ENCODE data around the gene F11R. TPM values are rescaled to one million over a fixed set of nuclear protein-coding genes. Genes with fewer than 3 reads are reported as not detected.
A peak's percentile ranks its signal among the peaks of the same experiment; 100 is the strongest.
"Not testable (repeated sequence)": the region's sequence is repeated elsewhere in the genome, so short reads cannot be mapped to it uniquely, and the experiment has no call there.

The F11R gene
- total RNA-seq, 4 donors from 2014 or later = 68.4 to 125 (median 97.5) TPM

DNA sequence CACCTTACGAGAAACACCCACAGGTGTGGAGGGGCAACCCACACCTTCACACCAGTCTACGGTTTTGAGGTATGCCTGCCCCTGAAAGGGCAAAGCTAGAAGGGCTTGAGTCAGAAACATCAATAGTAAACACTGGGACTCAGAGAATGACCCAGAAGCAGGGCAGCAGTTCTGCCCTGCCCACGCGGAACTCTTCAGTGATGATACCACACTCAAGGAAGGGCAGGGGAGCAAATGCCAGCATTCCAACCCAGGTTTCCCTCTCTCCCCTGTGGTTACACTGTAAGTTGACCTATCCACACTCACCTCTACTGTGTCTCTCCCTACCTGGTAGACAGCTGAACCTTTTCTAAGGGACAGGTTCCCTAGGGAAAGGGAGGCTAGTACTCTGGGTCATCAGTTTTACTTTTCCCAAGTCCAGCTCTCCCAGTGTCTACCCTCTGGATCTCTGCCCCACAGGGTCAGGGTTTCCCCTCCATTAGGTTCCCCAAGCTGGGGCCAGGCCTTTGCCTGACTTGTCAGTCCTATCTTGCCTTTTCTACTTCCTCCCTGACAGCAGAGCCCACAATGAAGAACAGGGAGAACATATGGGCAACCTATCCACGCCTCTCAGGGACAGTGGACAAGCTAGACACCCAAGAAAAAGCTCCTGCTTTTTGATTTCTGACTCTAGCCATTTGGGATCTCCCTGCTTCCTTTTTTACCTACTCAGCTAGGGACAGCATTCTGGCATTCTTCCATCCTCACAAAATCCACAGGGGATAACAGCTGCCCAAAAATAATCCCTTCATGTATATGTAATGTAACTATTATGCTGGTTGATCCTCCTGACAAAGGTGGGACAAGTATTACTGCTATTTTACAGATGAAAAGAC is 3.0 kb downstream of the F11R start:
- no peak for DNase-seq (ENCODE audit: low spot score in 2 of 2)
- WGBS, 2 donors = 76 to 85% methylated on average over 5 of the region's 5 CpGs
- no peak overlapping the region for H3K4me3 ChIP-seq (ENCODE audit: low read depth, poor library complexity, severe bottlenecking)
- TF ChIP-seq POLR2A (IDR thresholded peaks at IDR 0.05) (no peak), CTCF (IDR thresholded peaks at IDR 0.05) (no peak)
- intact Hi-C loops (cut with DNase I; ENCODE audit: low total_unique reads) = no loop called here

GRCh38 chr1:161017181-161017580 is 3.8 kb downstream of the F11R start:
- 50 to 62% methylated on average over 7 of the region's 7 CpGs for WGBS, 2 donors
- H3K4me3 ChIP-seq (ENCODE audit: low read depth, poor library complexity, severe bottlenecking); intact Hi-C loops (cut with DNase I; ENCODE audit: low total_unique reads); DNase-seq (ENCODE audit: low spot score in 2 of 2): not testable (repeated sequence)

- DNase-seq (ENCODE audit: low spot score in 2 of 2); intact Hi-C loops (cut with DNase I; ENCODE audit: low total_unique reads); H3K4me3 ChIP-seq (ENCODE audit: low read depth, poor library complexity, severe bottlenecking): not testable (repeated sequence)
- 21 to 41% methylated on average over 1 of the region's 1 CpG for WGBS, 2 donors
These were observed 4.3 kb downstream of the F11R start for GRCh38 chr1:161016683-161017082.

GRCh38 chr1:161013488-161014230 is 7.3 kb downstream of the F11R start:
- 23% methylated on average over 15 of the region's 15 CpGs for WGBS, 2 donors
- peak; percentile 84 to 96 for DNase-seq (ENCODE audit: low spot score in 2 of 2)
- intact Hi-C loops (cut with DNase I; ENCODE audit: low total_unique reads) = no loop called here
- TF ChIP-seq POLR2A (IDR thresholded peaks at IDR 0.05) (no peak), CTCF (IDR thresholded peaks at IDR 0.05) (no peak)
- no peak overlapping the region for H3K4me3 ChIP-seq (ENCODE audit: low read depth, poor library complexity, severe bottlenecking)

- no peak for TF ChIP-seq POLR2A (IDR thresholded peaks at IDR 0.05)
- no peak for TF ChIP-seq CTCF (IDR thresholded peaks at IDR 0.05)
- no peak overlapping the region for H3K4me3 ChIP-seq (ENCODE audit: low read depth, poor library complexity, severe bottlenecking)
- intact Hi-C loops (cut with DNase I; ENCODE audit: low total_unique reads) = no loop called here
- DNase-seq (ENCODE audit: low spot score in 2 of 2) = no peak
These were observed 7.8 kb downstream of the F11R start for GRCh38 chr1:161013131-161013487.

DNA sequence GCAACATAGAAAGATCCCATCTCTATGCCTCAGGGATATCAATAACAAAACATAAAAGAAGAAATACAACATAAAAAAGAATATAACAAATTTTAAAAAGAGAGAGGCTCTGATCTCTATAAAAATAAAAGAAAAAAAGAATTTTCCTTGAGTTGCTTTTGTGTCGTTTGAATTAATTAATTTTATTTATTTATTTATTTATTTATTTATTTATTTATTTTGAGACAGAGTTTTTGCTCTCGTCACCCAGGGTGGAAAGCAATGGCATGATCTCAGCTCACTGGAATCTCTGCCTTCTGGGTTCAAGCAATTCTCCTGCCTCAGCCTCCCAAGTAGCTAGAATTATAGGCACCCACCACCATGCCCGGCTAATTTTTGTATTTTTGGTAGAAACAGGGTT is 8.5 kb downstream of the F11R start:
- WGBS, 2 donors = 89 to 93% methylated on average over 3 of the region's 3 CpGs
- H3K4me3 ChIP-seq (ENCODE audit: low read depth, poor library complexity, severe bottlenecking) = no peak overlapping the region
- intact Hi-C loops (cut with DNase I; ENCODE audit: low total_unique reads) = no loop called here
- no peak for DNase-seq (ENCODE audit: low spot score in 2 of 2)
- TF ChIP-seq POLR2A (IDR thresholded peaks at IDR 0.05) = no peak
- no peak for TF ChIP-seq CTCF (IDR thresholded peaks at IDR 0.05)
